ENCODE data around the gene TCF20. TPM values are rescaled to one million over a fixed set of nuclear protein-coding genes. Genes with fewer than 3 reads are reported as not detected.

The TCF20 gene
- total RNA-seq, 2 experiments from 2014 or later: 73.2 to 77.3 TPM

- Mint-ChIP-seq H3K27me3 (no peaks in the 10 kb centered on the region), H3K4me3 (no peak overlapping the region), H3K36me3 (ENCODE audit: low read depth) (no peaks in the 10 kb centered on the region), H3K9me3 (no peaks in the 10 kb centered on the region), H3K27ac (no peak overlapping the region), H3K4me1 (peaks cover 30% of the 10 kb centered on the region)
- no peak for DNase-seq
- POLR2A ChIA-PET: no interaction called here
- CTCF ChIA-PET: interaction anchor here (0.8 to 1.2 kb wide), 2 partner anchors 10 to 11 kb away, joined by 4 to 5 read pairs; no protein-coding TSS in a partner anchor
Measured at GRCh38 chr22:42227435-42227834, 43.0 kb downstream of the TCF20 start.

- no peak for DNase-seq
- Mint-ChIP-seq H3K4me3 (no peak overlapping the region), H3K36me3 (ENCODE audit: low read depth) (peaks cover 2% of the 10 kb centered on the region), H3K27me3 (no peaks in the 10 kb centered on the region), H3K4me1 (peaks cover 39% of the 10 kb centered on the region), H3K27ac (no peak overlapping the region), H3K9me3 (no peaks in the 10 kb centered on the region)
- CTCF ChIA-PET: no interaction called here
- POLR2A ChIA-PET: no interaction called here
Measured at GRCh38 chr22:42225841-42226240, 44.6 kb downstream of the TCF20 start.

- peaks cover 3% of the 10 kb centered on the region for H3K36me3 Mint-ChIP-seq (ENCODE audit: low read depth)
- H3K9me3 Mint-ChIP-seq: no peaks in the 10 kb centered on the region
- ChIA-PET POLR2A (no interaction called here), CTCF (no interaction called here)
- no peak overlapping the region for H3K4me3 Mint-ChIP-seq
- H3K27ac Mint-ChIP-seq: no peak overlapping the region
- no peak for DNase-seq
- no peaks in the 10 kb centered on the region for H3K27me3 Mint-ChIP-seq
- H3K4me1 Mint-ChIP-seq: peaks cover 50% of the 10 kb centered on the region
Measured at GRCh38 chr22:42222140-42222539, 48.3 kb downstream of the TCF20 start.

Other genes starting within 250 kb of the TCF20 start
- gene NAGA, start 199.8 kb downstream of the TCF20 start, total RNA-seq: 10 to 100 TPM; 33.7 to 35.0 TPM
- gene PHETA2, start 196.4 kb downstream of the TCF20 start, total RNA-seq: 1 to 10 TPM; 3.6 to 4.5 TPM
- 10 to 100 TPM; 92.7 to 98.1 TPM for gene SMDT1, start 191.0 kb downstream of the TCF20 start, total RNA-seq
- gene NDUFA6, start 179.9 kb downstream of the TCF20 start, total RNA-seq: 10 to 100 TPM; 94.8 to 97.1 TPM
- gene CYP2D6, start 139.8 kb downstream of the TCF20 start, total RNA-seq: 1 to 10 TPM; 1.9 to 2.4 TPM
- gene NFAM1, start 161.8 kb upstream of the TCF20 start, total RNA-seq: under 1 TPM; 0.05 to 0.63 TPM
- 10 to 100 TPM; 58.8 to 62.5 TPM for gene RRP7A, start 249.1 kb upstream of the TCF20 start, total RNA-seq